HFFc6 (cell line): ENCODE measurements around the gene NUB1. TPM values are rescaled to one million over a fixed set of nuclear protein-coding genes. Genes with fewer than 3 reads are reported as not detected.

Experiments
- DNase-seq: peaks from one replicate; pipeline ENCODE4 v3.0.0-alpha.2; 2018
- H3K27ac Mint-ChIP-seq: 2 replicates; pipeline ENCODE4 v1.8.0; 2020; ENCODE audit warnings: mild to moderate bottlenecking, mixed read lengths
- H3K27me3 Mint-ChIP-seq: 2 replicates; pipeline ENCODE4 v1.8.0; 2021; ENCODE audit warnings: mild to moderate bottlenecking, moderate library complexity, mixed read lengths; ENCODE audit not compliant: insufficient read depth
- H3K36me3 Mint-ChIP-seq: 2 replicates; pipeline ENCODE4 v1.8.0; 2021; ENCODE audit warnings: low read depth, mixed read lengths
- H3K4me1 Mint-ChIP-seq: 2 replicates; pipeline ENCODE4 v1.8.0; 2020; ENCODE audit warnings: low read depth, mixed read lengths
- H3K4me3 Mint-ChIP-seq: 2 replicates; pipeline ENCODE4 v1.8.0; 2020; ENCODE audit warnings: mild to moderate bottlenecking, moderate library complexity, mixed read lengths
- H3K9me3 Mint-ChIP-seq: 2 replicates; pipeline ENCODE4 v1.8.0; 2020; ENCODE audit warnings: mild to moderate bottlenecking, mixed read lengths
- total RNA-seq, 6 experiments: library from RNA; stranded (reverse); fragmentation: NEBNext Ultra II Directional; extraction: Animal tissue kit (Norgen Biotek cat#: 25700); gene quantifications; 2 replicates in 1 of 6; 3 replicates in 5 of 6; pipeline ENCODE4 v1.2.3, GENCODE V29; 2021
- TF ChIP-seq, protein P1 (sequence below): fragments of 200-600 bp; sonication (generic); IDR thresholded peaks from 2 replicates; pipeline ENCODE4 v1.5.0; 2021; ENCODE audit warnings: antibody characterized with exemption, mild to moderate bottlenecking

The NUB1 gene
- total RNA-seq, 6 experiments from 2014 or later: 30.6 to 37.8 (median 34.8) TPM

DNA sequence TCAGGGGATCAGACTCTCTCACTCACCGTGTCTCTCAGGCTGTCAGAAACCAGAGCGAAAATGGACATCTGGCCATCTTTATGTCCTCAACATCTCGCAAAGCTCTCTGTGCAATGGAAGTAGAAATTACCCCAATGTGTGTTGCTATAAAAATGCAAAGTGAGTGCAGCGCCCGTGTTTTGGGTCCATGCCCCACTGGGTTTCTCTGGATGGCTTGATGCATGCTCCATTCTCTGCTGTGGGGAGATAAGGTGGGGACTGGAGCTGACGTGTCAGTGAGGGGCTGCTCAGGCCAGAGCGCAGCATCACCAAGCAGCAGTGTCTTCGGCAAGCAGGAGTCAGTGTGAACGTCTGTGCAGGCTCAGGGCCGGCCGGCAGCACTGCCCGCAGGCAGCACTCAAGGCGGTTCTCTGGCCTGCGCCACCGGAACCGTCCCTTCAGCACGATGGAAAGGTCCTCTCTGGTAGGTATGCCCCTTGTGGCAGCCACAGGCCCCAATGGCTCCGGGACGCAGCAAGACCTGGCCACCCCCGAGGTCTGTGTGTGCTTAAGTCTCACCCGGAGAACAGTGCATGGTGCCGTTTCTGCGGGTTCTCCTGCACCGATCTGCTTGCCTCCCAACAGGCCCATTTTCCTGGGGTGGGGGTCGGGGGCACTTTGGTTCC is 38.1 kb downstream of the NUB1 start:
- Mint-ChIP-seq H3K36me3 (no peaks in the 10 kb centered on the region), H3K9me3 (no peaks in the 10 kb centered on the region), H3K27ac (no peak overlapping the region), H3K27me3 (peaks cover 17% of the 10 kb centered on the region), H3K4me3 (no peak overlapping the region), H3K4me1 (no peaks in the 10 kb centered on the region)
- TF ChIP-seq, protein P1, sequence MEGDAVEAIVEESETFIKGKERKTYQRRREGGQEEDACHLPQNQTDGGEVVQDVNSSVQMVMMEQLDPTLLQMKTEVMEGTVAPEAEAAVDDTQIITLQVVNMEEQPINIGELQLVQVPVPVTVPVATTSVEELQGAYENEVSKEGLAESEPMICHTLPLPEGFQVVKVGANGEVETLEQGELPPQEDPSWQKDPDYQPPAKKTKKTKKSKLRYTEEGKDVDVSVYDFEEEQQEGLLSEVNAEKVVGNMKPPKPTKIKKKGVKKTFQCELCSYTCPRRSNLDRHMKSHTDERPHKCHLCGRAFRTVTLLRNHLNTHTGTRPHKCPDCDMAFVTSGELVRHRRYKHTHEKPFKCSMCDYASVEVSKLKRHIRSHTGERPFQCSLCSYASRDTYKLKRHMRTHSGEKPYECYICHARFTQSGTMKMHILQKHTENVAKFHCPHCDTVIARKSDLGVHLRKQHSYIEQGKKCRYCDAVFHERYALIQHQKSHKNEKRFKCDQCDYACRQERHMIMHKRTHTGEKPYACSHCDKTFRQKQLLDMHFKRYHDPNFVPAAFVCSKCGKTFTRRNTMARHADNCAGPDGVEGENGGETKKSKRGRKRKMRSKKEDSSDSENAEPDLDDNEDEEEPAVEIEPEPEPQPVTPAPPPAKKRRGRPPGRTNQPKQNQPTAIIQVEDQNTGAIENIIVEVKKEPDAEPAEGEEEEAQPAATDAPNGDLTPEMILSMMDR: no peak
- DNase-seq: no peak

DNA sequence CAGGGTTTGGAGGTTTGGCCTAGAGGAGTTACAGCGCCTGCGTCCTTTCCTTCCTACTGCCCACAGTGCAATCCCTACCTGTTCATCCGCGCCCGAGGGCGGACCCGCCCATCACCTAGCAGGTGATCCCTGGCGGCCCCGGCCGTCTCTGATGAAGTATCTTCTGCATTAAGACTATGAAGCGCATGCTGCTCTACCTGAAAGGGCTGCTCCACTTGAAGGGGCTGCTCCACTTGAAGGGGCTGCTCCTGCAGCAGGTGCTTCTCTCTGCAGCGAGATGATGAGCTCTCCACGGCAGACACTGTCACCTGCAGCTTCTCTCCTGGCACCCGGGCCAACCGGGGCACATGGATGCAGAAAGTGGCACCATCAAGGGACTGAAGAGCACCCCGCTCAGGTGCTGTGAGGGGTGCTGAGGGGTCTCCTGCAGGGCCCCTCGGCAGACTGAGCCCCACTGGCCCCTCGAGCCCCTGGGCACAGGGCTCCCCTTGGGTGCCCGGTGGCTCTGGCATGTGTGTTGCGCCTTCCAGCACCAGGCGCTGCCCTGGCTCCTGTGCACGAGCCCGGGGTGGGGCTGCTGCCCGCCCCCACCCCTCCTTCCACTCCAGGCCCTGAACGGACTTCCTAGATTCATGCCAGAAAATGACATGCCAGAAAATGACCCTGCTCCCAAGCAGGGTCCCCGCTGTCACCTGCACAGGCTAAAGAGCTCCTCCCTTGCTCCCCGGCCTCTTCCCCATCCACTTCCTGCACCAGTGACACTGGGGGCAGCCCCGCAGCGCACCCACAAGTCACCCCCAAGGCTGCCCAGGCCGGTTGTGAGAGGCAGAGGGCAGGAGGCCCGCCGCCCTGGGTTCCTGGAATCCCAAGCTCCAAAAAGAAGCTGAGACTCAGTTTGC is 38.8 kb downstream of the NUB1 start:
- Mint-ChIP-seq H3K4me3 (no peak overlapping the region), H3K27ac (no peak overlapping the region)
- TF ChIP-seq, protein P1: no peak

DNA sequence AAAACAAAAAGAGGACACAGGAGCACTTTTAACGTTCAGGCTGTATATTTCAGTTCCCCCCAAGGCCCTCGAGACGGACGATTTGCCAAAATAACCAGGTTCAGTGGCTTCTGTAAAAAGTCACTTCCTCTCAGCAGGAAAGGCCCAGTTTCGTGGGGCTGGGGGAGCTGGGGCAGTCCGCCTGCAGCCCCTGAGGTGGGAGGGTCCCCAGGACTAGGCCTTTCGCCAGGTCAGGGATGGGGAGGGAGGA is 39.4 kb downstream of the NUB1 start:
- Mint-ChIP-seq H3K9me3 (no peaks in the 10 kb centered on the region), H3K4me1 (no peaks in the 10 kb centered on the region), H3K36me3 (no peaks in the 10 kb centered on the region), H3K27ac (no peak overlapping the region), H3K4me3 (no peak overlapping the region), H3K27me3 (peaks cover 24% of the 10 kb centered on the region)
- no peak for DNase-seq
- TF ChIP-seq, protein P1: no peak

More for the DNA sequence above, 38.8 kb downstream of the NUB1 start:
- peaks cover 19% of the 10 kb centered on the region for H3K27me3 Mint-ChIP-seq
- DNase-seq: no peak
- no peaks in the 10 kb centered on the region for H3K36me3 Mint-ChIP-seq
- no peaks in the 10 kb centered on the region for H3K9me3 Mint-ChIP-seq
- H3K4me1 Mint-ChIP-seq: no peaks in the 10 kb centered on the region

DNA sequence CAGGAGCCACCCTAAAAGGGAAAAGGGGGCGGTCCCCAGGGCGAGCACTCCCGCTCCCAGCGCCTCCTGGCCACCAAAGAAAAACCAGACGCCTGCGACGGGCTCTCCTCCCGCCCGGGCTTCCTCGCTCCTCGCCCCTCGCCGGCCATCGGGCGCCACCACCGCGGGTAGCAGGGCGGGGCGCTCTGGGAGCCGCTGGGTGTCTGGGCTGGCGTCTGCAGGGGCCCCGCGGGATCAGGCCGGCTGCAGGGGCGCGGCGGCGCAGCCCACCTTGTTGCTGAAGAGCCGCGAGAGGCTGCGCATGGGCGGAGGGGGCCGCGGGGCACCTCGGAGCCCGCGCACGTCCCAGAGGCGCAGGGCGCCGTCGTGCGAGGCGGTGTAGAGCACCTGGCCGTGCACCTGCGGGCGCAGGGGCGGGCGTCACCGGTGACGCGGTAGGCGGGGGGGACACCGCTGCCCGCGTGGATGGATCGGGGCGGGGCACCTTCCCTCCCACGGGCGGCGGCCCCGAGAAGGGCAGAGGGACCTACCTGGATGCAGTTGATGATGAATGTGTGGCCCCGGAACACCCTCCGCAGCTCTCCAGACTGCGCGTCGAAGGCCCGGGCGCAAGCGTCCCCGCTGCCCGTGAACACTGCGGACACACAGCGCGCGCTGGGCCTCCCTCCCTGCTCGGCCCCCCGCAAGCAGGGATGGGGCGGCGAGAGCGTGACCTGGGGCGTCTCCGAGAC is 39.9 kb downstream of the NUB1 start:
- H3K27ac Mint-ChIP-seq: no peak overlapping the region
- H3K27me3 Mint-ChIP-seq: peaks cover 29% of the 10 kb centered on the region
- H3K4me3 Mint-ChIP-seq: no peak overlapping the region
- no peaks in the 10 kb centered on the region for H3K36me3 Mint-ChIP-seq
- DNase-seq: no peak
- no peaks in the 10 kb centered on the region for H3K4me1 Mint-ChIP-seq
- no peaks in the 10 kb centered on the region for H3K9me3 Mint-ChIP-seq
- TF ChIP-seq, protein P1: no peak

DNA sequence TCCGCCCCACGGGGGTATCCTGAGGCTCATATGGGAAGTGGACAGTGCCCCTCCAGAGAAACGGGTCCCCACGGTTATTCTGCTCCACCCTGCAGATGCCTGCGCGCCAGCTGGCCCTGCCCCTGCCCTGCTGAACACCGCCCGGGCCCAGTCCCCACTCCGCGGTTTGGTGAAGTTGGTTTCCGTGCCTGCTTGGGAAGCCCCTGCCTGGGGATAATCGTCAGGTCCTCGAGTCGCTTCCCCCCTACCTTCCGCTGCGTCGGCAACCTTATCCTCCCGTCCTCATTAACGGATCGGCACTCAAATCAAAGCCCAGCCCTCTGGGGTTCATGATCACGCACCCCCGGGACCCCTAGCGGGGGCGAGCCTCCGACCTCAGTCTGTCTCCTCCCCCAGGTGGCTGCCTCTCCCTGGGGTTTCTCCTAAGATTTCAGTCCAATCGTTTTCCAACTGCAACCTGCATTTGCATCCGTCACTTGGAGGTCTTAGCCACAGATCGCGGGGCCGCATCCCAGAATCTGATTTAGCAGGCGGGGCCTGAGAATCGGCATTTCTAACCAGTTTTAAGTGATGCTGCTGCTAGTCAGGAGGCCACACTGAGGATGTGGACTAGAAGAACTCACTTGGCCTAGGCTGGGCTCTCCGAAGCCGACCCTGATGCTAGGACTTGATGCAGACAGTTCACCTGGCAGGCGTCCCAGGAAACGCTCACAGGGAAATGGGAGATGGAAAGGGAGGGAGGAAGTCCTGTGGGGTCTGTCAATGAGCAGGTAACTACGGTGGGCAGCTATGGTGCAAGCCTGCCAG is 40.7 kb downstream of the NUB1 start:
- H3K27ac Mint-ChIP-seq: no peak overlapping the region
- H3K4me3 Mint-ChIP-seq: no peak overlapping the region
- no peaks in the 10 kb centered on the region for H3K36me3 Mint-ChIP-seq
- H3K4me1 Mint-ChIP-seq: no peaks in the 10 kb centered on the region
- H3K9me3 Mint-ChIP-seq: no peaks in the 10 kb centered on the region
- DNase-seq: no peak
- TF ChIP-seq, protein P1: no peak
- peaks cover 32% of the 10 kb centered on the region for H3K27me3 Mint-ChIP-seq
